SU-DHL-6 (cell line): Measurements from ENCODE around the gene CCDC73.

Source experiments
- EZH2phosphoT487 ChIP-seq: fragments of 200-600 bp; sonication (generic), shearing (Covaris generic); conservative IDR thresholded peaks from 2 replicates; pipeline ENCODE4 v1.6.1; 2018; ENCODE audit warnings: mild to moderate bottlenecking, antibody characterized with exemption, low read length, moderate library complexity, mixed read lengths
- TF ChIP-seq, protein P1 (sequence below): fragments of 200-600 bp; sonication (generic); IDR thresholded peaks from one replicate; pipeline ENCODE4 v1.5.1; 2017; ENCODE audit warnings: antibody characterized with exemption, mild to moderate bottlenecking, low read length, moderate library complexity; ENCODE audit not compliant: insufficient read depth, poor library complexity, severe bottlenecking

DNA sequence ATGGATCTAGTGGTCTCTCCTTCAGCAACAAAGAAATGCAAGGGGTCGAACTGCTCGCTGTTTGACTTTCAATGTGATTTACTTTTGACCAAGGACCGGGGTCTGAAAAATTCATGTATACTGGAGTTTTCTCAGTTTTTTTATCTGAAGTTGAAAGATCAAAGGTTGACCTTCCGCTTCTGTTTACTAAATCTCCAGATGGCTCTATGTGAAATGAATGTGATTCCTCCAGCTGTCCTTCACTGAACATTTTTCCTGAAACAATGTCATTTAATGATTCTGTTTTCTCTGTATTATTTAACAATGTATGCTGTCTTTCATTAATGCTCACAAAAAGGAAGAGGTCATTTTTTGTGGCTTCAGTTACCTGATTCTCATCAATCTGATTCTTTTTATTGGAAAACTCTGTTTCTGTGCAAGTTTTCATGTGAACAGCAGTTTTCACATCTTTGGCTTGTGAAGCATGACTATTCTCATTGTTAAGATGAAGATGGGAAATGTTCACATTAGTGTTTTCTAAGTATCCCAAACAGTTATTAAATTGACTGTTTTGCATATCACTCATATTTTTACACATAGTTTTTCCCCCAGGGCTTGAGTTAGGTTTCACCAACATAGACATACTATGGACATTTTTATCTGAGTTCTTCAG lies 180.8 kb downstream of the CCDC73 start:
- TF ChIP-seq, protein P1, sequence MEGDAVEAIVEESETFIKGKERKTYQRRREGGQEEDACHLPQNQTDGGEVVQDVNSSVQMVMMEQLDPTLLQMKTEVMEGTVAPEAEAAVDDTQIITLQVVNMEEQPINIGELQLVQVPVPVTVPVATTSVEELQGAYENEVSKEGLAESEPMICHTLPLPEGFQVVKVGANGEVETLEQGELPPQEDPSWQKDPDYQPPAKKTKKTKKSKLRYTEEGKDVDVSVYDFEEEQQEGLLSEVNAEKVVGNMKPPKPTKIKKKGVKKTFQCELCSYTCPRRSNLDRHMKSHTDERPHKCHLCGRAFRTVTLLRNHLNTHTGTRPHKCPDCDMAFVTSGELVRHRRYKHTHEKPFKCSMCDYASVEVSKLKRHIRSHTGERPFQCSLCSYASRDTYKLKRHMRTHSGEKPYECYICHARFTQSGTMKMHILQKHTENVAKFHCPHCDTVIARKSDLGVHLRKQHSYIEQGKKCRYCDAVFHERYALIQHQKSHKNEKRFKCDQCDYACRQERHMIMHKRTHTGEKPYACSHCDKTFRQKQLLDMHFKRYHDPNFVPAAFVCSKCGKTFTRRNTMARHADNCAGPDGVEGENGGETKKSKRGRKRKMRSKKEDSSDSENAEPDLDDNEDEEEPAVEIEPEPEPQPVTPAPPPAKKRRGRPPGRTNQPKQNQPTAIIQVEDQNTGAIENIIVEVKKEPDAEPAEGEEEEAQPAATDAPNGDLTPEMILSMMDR: no peak
- TF ChIP-seq EZH2phosphoT487: no peak
